Nephron (organoid): ENCODE data around the gene MBD3L1.

Source experiments
- H3K27ac Mint-ChIP-seq, 3 experiments: 2 replicates each; pipeline ENCODE4 v1.8.0; 2020; ENCODE audit warnings: mixed read lengths in 3 of 3, mild to moderate bottlenecking in 2 of 3, moderate library complexity in 1 of 3
- H3K27me3 Mint-ChIP-seq: 2 replicates; pipeline ENCODE4 v1.8.0; 2021; ENCODE audit warnings: low read depth, mild to moderate bottlenecking, moderate library complexity, mixed read lengths
- H3K36me3 Mint-ChIP-seq: 2 replicates; pipeline ENCODE4 v1.8.0; 2020; ENCODE audit warnings: low read depth, mixed read lengths
- H3K4me1 Mint-ChIP-seq: 2 replicates; pipeline ENCODE4 v1.8.0; 2020; ENCODE audit warnings: mixed read lengths
- H3K4me3 Mint-ChIP-seq, 3 experiments: 2 replicates each; pipeline ENCODE4 v1.8.0; 2020; ENCODE audit warnings: mild to moderate bottlenecking in 3 of 3, mixed read lengths in 3 of 3, moderate library complexity in 2 of 3
- H3K9me3 Mint-ChIP-seq: 2 replicates; pipeline ENCODE4 v1.8.0; 2020; ENCODE audit warnings: mixed read lengths
- CTCF ChIP-seq, 3 experiments: fragments of 200-600 bp; sonication (generic); IDR thresholded peaks; one replicate each; pipeline ENCODE4 v1.5.0; 2021; ENCODE audit warnings: antibody characterized with exemption in 3 of 3; ENCODE audit not compliant: unreplicated experiment in 3 of 3

MBD3L1 gene

GRCh38 chr19:8815780-8816179 is 16.4 kb upstream of the MBD3L1 start:
- Mint-ChIP-seq H3K27me3 (no peaks in the 10 kb centered on the region), H3K9me3 (peaks cover 95% of the 10 kb centered on the region), H3K4me1 (no peaks in the 10 kb centered on the region), H3K36me3 (peaks cover 100% of the 10 kb centered on the region), H3K27ac (no peak overlapping the region), H3K4me3 (no peak overlapping the region)
- TF ChIP-seq CTCF (IDR thresholded peaks at IDR 0.05; ENCODE audit: unreplicated experiment in 3 of 3), result no peak

- Mint-ChIP-seq H3K9me3 (peaks cover 71% of the 10 kb centered on the region), H3K27ac (no peak overlapping the region), H3K4me1 (no peaks in the 10 kb centered on the region), H3K27me3 (no peaks in the 10 kb centered on the region), H3K36me3 (peaks cover 100% of the 10 kb centered on the region), H3K4me3 (no peak overlapping the region)
- TF ChIP-seq CTCF (IDR thresholded peaks at IDR 0.05; ENCODE audit: unreplicated experiment in 3 of 3), result no peak
Observed at GRCh38 chr19:8820234-8820633, 11.9 kb upstream of the MBD3L1 start.

GRCh38 chr19:8821748-8822241 is 10.4 kb upstream of the MBD3L1 start:
- Mint-ChIP-seq H3K36me3 (peaks cover 100% of the 10 kb centered on the region), H3K4me1 (no peaks in the 10 kb centered on the region), H3K4me3 (no peak overlapping the region), H3K27ac (no peak overlapping the region), H3K9me3 (peaks cover 61% of the 10 kb centered on the region), H3K27me3 (no peaks in the 10 kb centered on the region)
- TF ChIP-seq CTCF (IDR thresholded peaks at IDR 0.05; ENCODE audit: unreplicated experiment in 3 of 3), result no peak

- Mint-ChIP-seq H3K27ac (no peak overlapping the region), H3K9me3 (peaks cover 34% of the 10 kb centered on the region)
Observed at GRCh38 chr19:8826371-8826770, 5.8 kb upstream of the MBD3L1 start.

GRCh38 chr19:8827277-8827676 is 4.9 kb upstream of the MBD3L1 start:
- Mint-ChIP-seq H3K27ac (no peak overlapping the region), H3K27me3 (no peaks in the 10 kb centered on the region), H3K4me3 (no peak overlapping the region), H3K9me3 (peaks cover 28% of the 10 kb centered on the region), H3K4me1 (peaks cover 7% of the 10 kb centered on the region), H3K36me3 (peaks cover 93% of the 10 kb centered on the region)
- no peak for TF ChIP-seq CTCF (IDR thresholded peaks at IDR 0.05; ENCODE audit: unreplicated experiment in 3 of 3)

More at GRCh38 chr19:8826371-8826770, 5.8 kb upstream of the MBD3L1 start:
- Mint-ChIP-seq H3K36me3 (peaks cover 98% of the 10 kb centered on the region), H3K4me3 (no peak overlapping the region), H3K4me1 (peaks cover 3% of the 10 kb centered on the region), H3K27me3 (no peaks in the 10 kb centered on the region)
- no peak for TF ChIP-seq CTCF (IDR thresholded peaks at IDR 0.05; ENCODE audit: unreplicated experiment in 3 of 3)

GRCh38 chr19:8831373-8831772 is 804 bp upstream of the MBD3L1 start:
- H3K27ac Mint-ChIP-seq, result peak overlapping the region; percentile 92 to 98 (median 93)
- peak overlapping the region; percentile 85 to 93 (median 88) for H3K4me3 Mint-ChIP-seq
- H3K9me3 Mint-ChIP-seq, result peaks cover 19% of the 10 kb centered on the region
- TF ChIP-seq CTCF (IDR thresholded peaks at IDR 0.05; ENCODE audit: unreplicated experiment in 3 of 3), result no peak
- peaks cover 3% of the 10 kb centered on the region for H3K27me3 Mint-ChIP-seq
- peaks cover 52% of the 10 kb centered on the region for H3K36me3 Mint-ChIP-seq
- H3K4me1 Mint-ChIP-seq, result peaks cover 7% of the 10 kb centered on the region
